Fibroblast of lung (primary cell): Measurements from ENCODE around the gene IMMP2L. TPM values are rescaled to one million over a fixed set of nuclear protein-coding genes. Genes with fewer than 3 reads are reported as not detected.

Experiments
- DNase-seq, 2 donors: peaks; one replicate each; pipeline versions ENCODE4 v3.0.0 to v3.0.0-alpha.2; 2010; ENCODE audit warnings: low read depth in 2 of 2
- H2AFZ ChIP-seq: 2 replicates; pipeline ENCODE4 v1.5.1; 2012; ENCODE audit warnings: low read length, control low read depth, inconsistent platforms
- H3K27ac ChIP-seq: 2 replicates; pipeline ENCODE4 v1.5.1; 2011; ENCODE audit warnings: low read length, control low read depth; ENCODE audit not compliant: insufficient read depth
- H3K27me3 ChIP-seq: 2 replicates; pipeline ENCODE4 v1.5.1; 2011; ENCODE audit warnings: mild to moderate bottlenecking, low read length; ENCODE audit not compliant: control insufficient read depth, insufficient read depth
- H3K36me3 ChIP-seq: 2 replicates; pipeline ENCODE4 v1.5.1; 2011; ENCODE audit warnings: low read length; ENCODE audit not compliant: control insufficient read depth, insufficient read depth
- H3K4me1 ChIP-seq: 2 replicates; pipeline ENCODE4 v1.5.1; 2011; ENCODE audit warnings: low read length; ENCODE audit not compliant: control insufficient read depth, insufficient read depth; ENCODE audit errors: extremely low read depth
- H3K4me2 ChIP-seq: 2 replicates; pipeline ENCODE4 v1.5.1; 2011; ENCODE audit warnings: low read length, control low read depth; ENCODE audit not compliant: insufficient read depth; ENCODE audit errors: extremely low read depth
- H3K4me3 ChIP-seq, 4 experiments: fragments of 200-600 bp in 1 of 4; sonication (generic) in 1 of 4; replicated peaks in 1 of 4; 2 replicates each; pipeline ENCODE4 v1.5.1; 2011 to 2016; ENCODE audit warnings: low read length in 4 of 4, low read depth in 3 of 4, mild to moderate bottlenecking in 3 of 4, control low read depth in 2 of 4, inconsistent platforms in 1 of 4, mixed read lengths in 1 of 4; ENCODE audit not compliant: insufficient read depth in 1 of 4; ENCODE audit errors: control extremely low read depth in 1 of 4
- H3K79me2 ChIP-seq: 2 replicates; pipeline ENCODE4 v1.5.1; 2012; ENCODE audit warnings: mild to moderate bottlenecking, low read length, inconsistent platforms; ENCODE audit not compliant: control insufficient read depth, insufficient read depth
- H3K9ac ChIP-seq: 2 replicates; pipeline ENCODE4 v1.5.1; 2011; ENCODE audit warnings: mild to moderate bottlenecking, low read length, control low read depth; ENCODE audit not compliant: insufficient read depth
- H3K9me3 ChIP-seq: 2 replicates; pipeline ENCODE4 v1.5.1; 2012; ENCODE audit warnings: low read depth, low read length; ENCODE audit not compliant: control insufficient read depth, insufficient read depth
- H4K20me1 ChIP-seq: 2 replicates; pipeline ENCODE4 v1.5.1; 2011; ENCODE audit warnings: low read length; ENCODE audit not compliant: control insufficient read depth, insufficient read depth; ENCODE audit errors: extremely low read depth
- EZH2 ChIP-seq: IDR thresholded peaks from 2 replicates; pipeline ENCODE4 v1.5.1; 2012; ENCODE audit warnings: low read length, control low read depth, mild to moderate bottlenecking; ENCODE audit errors: missing control alignments
- polyA plus RNA-seq, 2 donors: library from polyadenylated mRNA; depleted of rRNA in 1 of 2; stranded (reverse) in 1 of 2; unstranded in 1 of 2; fragments of >200 nt; gene quantifications; 2 replicates each; pipeline ENCODE4 v1.2.1, GENCODE V29; 2011 to 2012; ENCODE audit warnings: missing spikeins in 1 of 2
- total RNA-seq: library from RNA; depleted of rRNA; stranded (reverse); fragments of >200 nt; gene quantifications from 2 replicates; pipeline ENCODE4 v1.2.1, GENCODE V29; 2014
- TF ChIP-seq, protein P1 (sequence below), 2 donors: IDR thresholded peaks in 1 of 2; conservative IDR thresholded peaks in 1 of 2; 1 replicate in 1 of 2; 2 replicates in 1 of 2; pipeline ENCODE4 v1.5.1; 2011 to 2012; ENCODE audit warnings: low read length in 2 of 2, control low read depth in 1 of 2, inconsistent platforms in 1 of 2, low read depth in 1 of 2, mild to moderate bottlenecking in 1 of 2

The IMMP2L gene
- total and polyA plus RNA-seq, 2 donors (not counting 1 experiment from before 2014, with no cell fraction given): 6.9 to 14.4 TPM

DNA sequence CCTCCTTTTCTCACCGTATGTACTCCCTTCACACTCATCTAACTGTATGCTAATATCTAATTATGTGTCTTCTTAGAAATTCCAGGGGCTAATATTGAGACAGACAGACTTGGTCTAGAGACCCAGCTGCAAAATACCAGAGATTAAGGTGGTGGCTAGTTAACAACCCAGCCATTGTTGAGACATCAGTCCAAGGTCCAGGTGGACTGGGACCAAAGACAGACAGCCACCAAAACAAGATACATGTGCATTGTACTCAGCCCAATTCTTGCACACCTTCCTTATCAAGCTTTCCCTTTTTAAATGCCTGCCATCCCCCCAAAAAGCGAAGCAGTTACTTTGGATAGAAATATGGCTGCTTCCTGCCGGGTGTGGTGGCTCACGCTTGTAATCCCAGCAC, 514.7 kb downstream of the IMMP2L start:
- no peak for DNase-seq
- Histone ChIP-seq H3K79me2 (no peaks in the 10 kb centered on the region), H3K4me2 (no peak overlapping the region), H3K36me3 (no peaks in the 10 kb centered on the region), H3K9me3 (no peaks in the 10 kb centered on the region), H3K27ac (no peak overlapping the region), H4K20me1 (no peaks in the 10 kb centered on the region), H2AFZ (no peak overlapping the region), H3K27me3 (no peaks in the 10 kb centered on the region), H3K9ac (no peak overlapping the region), H3K4me1 (no peaks in the 10 kb centered on the region), H3K4me3 (no peak overlapping the region)
- TF ChIP-seq, protein P1, sequence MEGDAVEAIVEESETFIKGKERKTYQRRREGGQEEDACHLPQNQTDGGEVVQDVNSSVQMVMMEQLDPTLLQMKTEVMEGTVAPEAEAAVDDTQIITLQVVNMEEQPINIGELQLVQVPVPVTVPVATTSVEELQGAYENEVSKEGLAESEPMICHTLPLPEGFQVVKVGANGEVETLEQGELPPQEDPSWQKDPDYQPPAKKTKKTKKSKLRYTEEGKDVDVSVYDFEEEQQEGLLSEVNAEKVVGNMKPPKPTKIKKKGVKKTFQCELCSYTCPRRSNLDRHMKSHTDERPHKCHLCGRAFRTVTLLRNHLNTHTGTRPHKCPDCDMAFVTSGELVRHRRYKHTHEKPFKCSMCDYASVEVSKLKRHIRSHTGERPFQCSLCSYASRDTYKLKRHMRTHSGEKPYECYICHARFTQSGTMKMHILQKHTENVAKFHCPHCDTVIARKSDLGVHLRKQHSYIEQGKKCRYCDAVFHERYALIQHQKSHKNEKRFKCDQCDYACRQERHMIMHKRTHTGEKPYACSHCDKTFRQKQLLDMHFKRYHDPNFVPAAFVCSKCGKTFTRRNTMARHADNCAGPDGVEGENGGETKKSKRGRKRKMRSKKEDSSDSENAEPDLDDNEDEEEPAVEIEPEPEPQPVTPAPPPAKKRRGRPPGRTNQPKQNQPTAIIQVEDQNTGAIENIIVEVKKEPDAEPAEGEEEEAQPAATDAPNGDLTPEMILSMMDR (conservative IDR thresholded peaks at IDR 0.05 in 1 of 2, IDR thresholded peaks at IDR 0.05 in 1 of 2; ENCODE audit: low read depth in 1 of 2, low read length in 2 of 2): no peak
- TF ChIP-seq EZH2: no peak

DNA sequence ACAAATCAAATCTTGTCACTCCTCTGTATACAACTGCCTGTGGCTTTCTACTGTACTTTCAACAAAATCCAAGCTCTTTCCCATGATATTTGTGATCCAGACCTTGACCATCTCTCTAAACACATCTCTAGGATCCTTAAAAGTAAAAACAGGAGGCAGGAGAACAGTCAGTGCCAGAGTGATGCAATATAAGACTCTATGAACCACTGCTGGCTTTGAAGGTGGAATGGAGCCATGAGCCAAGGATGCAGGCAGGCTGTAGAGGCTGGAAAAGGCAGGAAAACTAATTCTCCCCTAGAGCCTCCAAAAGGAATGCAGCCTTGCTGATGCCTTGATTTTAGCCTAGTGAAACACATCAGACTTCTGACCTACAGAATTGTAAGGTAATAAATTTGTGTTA, 516.8 kb downstream of the IMMP2L start:
- H3K79me2 ChIP-seq: no peaks in the 10 kb centered on the region
- no peak overlapping the region for H3K27ac ChIP-seq
- no peaks in the 10 kb centered on the region for H3K36me3 ChIP-seq
- H3K4me2 ChIP-seq: no peak overlapping the region
- no peaks in the 10 kb centered on the region for H3K27me3 ChIP-seq
- H3K9me3 ChIP-seq: no peaks in the 10 kb centered on the region
- H2AFZ ChIP-seq: no peak overlapping the region
- H4K20me1 ChIP-seq: no peaks in the 10 kb centered on the region
- TF ChIP-seq, protein P1 (conservative IDR thresholded peaks at IDR 0.05 in 1 of 2, IDR thresholded peaks at IDR 0.05 in 1 of 2; ENCODE audit: low read depth in 1 of 2, low read length in 2 of 2): no peak
- TF ChIP-seq EZH2: no peak
- peak in 1 of 2 donors; percentile 52 for DNase-seq
- H3K4me1 ChIP-seq: no peaks in the 10 kb centered on the region
- H3K9ac ChIP-seq: no peak overlapping the region
- no peak overlapping the region for H3K4me3 ChIP-seq

DNA sequence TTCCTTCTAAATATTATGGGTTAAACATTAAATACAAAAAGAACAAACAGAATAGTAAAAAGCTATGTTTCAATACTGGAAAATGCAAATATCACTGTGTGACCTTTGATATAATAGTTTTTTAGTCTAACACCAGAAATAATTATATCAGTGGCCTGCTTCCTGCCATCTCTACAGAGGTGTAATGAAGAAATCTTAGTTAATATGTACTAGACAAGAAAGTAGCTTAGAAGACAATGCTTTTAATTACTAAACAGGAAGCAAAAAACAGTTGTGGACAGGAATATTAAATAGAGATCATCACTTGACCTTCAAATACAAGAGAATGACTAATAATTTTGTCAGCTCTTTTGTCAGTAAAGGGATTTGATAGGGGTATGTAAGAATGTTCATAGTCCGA, 518.7 kb downstream of the IMMP2L start:
- no peak for DNase-seq
- Histone ChIP-seq H3K27me3 (no peaks in the 10 kb centered on the region), H2AFZ (no peak overlapping the region), H3K4me3 (no peak overlapping the region), H3K27ac (no peak overlapping the region), H4K20me1 (no peaks in the 10 kb centered on the region), H3K9me3 (no peaks in the 10 kb centered on the region), H3K9ac (no peak overlapping the region), H3K36me3 (no peaks in the 10 kb centered on the region), H3K4me2 (no peak overlapping the region), H3K79me2 (no peaks in the 10 kb centered on the region), H3K4me1 (no peaks in the 10 kb centered on the region)
- TF ChIP-seq, protein P1 (conservative IDR thresholded peaks at IDR 0.05 in 1 of 2, IDR thresholded peaks at IDR 0.05 in 1 of 2; ENCODE audit: low read depth in 1 of 2, low read length in 2 of 2): no peak
- TF ChIP-seq EZH2: no peak
